HG02870 (cell line): ENCODE data around the gene ASCC1.

Source experiments
- ATAC-seq: cut with Tn5 transposase; IDR thresholded peaks from one replicate; pipeline ENCODE4 v1.9.1; 2021; ENCODE audit warnings: mild to moderate bottlenecking, moderate library complexity; ENCODE audit not compliant: unreplicated experiment

Gene ASCC1

DNA sequence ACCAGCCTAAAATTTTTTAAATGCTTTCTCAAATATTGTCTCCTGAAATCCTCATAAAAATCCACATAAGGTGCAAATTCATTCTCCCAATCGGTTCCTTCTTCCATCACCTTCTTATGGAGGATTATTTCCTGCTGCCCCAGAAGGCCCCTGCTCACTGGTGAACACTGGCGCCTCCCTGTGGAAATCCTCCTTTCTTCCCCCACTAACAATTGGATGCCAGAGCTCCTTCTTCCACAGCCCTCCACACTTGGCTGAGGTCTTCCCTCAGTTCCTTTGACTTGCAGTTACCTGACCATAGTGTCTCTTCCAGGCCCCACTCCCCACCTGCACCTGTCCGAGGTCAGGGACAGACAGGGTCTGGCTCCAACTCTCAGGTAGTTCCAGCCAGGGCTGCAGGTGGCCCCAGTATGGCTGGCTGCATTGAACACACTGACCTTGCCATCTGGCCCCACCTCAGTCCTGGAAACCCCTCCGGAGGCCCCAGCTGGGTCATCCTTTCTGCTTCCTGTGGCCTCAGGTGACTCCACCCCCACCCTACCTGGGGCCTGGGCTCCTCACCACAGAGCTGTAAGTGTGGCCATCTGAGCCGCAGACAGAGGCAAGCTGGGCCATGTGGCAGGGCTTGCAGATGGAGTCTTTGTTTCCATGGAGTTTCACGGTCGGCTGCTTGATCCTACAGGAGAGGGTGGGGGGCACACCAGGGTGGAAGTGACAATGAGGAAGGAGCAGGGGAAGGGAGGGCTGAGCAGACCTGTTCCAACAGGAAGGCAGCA, 146.1 kb downstream of the ASCC1 start:
- no peak for ATAC-seq

DNA sequence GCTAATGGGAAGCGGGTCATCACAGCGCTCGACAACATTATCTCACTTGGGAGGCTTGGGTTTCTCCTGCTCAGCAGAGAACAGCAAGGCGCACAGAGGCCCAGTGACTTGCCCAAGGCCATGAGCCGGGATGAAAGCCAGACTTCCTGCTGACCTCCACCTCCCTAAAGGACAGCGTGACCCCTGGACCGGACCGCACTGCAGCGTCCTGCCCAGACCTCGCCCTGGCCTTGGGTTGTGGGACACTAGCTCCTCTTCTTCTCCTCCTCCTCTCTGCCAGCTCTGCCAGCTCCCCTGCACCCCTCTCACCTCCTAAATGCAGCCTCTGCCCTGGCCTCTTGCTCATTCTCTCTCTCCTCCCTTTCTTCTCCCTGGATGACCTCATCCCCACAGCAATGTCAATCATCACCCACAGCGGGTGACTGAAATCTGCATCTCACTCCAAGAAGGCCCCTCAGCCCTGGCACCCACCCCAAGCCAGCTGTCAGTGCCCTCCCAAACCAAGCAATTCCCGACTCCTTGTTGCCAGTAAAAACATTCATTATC, 147.1 kb downstream of the ASCC1 start:
- ATAC-seq, result no peak

DNA sequence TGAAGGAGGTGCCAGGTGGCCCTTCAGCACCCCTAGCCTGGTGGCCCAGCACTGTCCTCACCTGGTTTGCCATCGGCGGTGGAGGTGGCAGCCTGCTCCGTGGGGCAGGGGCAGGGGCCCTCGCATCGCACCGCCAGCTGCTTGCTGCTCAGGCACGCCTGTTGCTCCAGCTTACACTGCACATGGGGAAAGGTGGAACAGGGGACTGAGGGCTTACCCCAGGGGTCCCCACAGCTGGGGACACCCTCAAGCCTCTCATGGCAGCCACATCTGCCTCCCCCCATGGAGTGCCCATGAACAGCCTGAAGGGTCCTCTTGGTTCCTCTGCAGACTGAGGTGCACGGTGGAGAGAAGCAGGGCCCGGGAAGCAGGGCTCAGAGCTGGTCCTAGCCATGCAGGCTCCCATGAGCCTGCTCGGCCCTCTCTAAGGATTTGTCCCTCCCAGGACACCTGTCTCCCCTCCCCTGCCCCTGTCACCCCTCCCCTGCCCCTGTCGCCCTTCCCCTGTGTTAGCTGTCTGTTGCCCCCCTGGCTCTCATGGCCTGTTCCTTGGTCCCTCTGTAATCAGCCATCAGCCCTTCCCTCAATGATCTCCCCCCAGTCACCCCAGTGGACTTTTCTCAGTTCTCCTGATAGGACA, 147.8 kb downstream of the ASCC1 start:
- ATAC-seq, result no peak

DNA sequence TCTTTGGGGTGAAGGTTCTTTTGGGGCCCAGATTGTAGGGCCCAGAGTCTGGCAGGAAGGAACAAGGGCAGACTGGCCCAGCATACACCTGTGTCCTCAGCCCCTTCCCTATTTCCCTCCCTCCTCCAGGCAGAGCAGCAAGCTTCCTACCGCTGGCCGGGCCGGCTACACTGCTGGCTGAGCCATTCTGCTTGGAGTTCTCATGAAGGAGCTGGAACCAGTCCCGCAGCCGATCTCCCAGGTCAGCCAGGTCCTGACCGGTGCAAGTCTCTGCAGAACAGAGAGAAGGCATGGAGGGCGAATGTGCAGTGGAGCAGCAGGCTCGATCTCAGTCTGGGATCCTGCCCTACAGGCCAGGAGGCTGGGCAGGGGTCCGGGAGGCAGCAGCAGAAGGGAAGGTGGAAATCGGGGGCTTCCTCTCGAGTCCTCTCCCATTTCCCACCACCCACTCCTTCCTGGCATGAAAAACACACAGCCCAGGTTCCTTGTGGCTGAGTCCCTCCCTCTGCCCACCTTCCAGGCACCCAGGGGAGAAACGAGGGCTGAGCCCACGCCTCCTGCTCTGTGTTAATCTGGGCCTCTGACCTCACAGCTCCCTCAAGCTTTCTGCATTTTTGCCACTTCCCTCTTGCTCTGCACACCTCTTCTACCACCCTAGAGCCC, 148.5 kb downstream of the ASCC1 start:
- no peak for ATAC-seq

DNA sequence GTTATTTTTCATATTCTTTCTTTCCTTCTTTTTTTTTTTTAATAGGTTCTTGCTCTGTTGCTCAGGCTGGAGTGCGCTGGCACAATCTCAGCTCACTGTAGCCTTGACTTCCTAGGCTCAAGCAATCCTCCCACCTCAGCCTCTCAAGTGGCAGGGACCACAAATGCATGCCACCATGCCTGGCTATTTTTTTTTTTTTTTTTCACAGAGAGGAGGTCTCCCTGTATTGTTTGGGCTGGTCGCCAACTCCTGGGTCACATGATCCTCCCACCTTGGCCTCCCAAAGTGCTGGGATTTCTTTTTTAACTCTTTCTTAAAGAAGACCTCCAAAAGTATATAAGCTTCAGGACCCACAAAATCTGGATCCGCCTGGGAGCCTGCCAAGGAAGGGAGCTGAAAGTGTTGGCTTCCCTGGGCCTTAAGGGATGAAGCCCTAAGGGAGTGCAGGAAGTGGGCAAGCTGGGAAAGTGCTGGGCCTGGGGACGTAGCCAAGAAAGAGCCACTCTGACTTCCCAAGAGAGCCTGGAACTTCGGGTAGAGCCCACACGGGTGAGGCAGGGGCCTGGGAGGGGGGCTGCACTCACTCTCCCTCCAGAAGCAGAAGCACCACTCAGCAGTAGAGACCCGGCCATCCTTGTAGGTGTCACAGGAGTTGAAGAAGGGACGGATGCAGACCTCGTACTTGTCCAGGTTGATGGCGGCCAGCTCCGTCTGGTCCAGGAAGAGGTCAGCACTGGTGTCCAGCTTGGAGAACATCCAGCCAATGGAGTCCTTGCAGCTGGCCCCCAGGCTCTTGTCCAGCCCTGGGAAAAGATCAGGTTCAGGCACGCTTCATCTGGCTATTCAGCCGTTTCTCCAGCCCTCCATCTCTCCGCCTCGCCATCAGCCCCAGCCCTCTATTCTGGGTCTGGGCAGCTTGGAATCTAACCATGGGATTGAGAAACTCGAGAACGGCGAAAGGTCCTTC, 149.5 kb downstream of the ASCC1 start:
- no peak for ATAC-seq

DNA sequence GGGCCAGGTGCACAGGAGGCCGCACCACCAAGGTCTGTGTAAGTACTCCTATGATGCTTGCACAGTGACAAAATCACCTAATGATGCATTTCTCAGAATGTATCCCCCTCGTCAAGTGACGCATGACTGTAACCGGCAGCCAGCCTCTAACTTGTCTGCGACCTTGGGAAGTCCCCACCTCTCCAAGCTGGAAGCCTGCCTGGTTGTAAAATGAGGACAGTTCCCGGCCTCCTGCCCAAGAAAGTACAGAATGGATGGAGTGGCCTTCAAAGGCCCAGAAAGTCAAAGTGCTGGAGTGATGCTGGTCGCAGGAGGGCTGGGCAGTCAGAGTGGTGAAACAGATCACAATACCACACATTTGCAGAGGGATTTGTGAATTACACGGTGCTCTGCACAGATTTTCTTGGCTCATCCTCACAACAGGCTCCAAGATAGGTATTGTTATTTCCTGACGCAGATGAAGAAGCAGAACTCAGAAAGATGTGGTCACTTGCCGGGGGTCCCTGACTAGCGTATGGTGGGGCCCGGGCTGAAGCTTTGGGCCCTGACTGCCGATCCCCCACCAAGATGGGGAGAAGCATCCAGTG, 150.5 kb downstream of the ASCC1 start:
- ATAC-seq, result no peak

DNA sequence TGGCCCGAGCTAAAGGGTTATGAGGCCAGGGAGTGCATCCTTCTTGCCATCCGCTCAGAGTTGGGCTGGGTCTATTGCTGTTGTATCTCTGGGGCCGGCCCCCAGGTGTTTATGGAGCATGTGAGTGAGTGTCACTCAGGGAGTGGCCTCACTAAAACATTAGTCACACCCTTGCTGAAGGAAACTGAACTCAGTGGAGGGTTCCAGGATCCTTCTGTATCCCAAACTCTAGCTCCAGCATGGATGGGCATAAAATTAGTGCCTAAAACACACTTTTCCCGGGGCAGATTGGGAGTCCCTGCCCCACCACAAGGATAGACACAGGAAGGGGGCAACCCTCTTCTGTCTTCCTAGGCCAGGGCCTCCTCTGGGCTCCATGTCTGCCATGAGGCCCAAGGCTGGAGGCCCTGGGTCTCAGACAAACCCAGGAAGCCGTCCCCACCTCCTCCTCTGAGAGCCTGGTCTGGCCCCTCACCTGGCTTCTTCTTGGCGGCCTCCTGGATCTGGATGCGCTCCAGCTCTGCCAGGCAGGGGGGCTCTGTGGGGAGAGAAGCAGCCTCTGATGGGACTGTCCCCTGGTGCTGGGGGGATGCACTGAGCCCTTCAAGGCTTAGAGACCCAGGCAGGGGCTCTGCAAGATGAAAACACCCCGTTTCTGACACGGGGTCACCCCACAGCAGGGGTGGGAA, 152.2 kb downstream of the ASCC1 start:
- ATAC-seq, result no peak

DNA sequence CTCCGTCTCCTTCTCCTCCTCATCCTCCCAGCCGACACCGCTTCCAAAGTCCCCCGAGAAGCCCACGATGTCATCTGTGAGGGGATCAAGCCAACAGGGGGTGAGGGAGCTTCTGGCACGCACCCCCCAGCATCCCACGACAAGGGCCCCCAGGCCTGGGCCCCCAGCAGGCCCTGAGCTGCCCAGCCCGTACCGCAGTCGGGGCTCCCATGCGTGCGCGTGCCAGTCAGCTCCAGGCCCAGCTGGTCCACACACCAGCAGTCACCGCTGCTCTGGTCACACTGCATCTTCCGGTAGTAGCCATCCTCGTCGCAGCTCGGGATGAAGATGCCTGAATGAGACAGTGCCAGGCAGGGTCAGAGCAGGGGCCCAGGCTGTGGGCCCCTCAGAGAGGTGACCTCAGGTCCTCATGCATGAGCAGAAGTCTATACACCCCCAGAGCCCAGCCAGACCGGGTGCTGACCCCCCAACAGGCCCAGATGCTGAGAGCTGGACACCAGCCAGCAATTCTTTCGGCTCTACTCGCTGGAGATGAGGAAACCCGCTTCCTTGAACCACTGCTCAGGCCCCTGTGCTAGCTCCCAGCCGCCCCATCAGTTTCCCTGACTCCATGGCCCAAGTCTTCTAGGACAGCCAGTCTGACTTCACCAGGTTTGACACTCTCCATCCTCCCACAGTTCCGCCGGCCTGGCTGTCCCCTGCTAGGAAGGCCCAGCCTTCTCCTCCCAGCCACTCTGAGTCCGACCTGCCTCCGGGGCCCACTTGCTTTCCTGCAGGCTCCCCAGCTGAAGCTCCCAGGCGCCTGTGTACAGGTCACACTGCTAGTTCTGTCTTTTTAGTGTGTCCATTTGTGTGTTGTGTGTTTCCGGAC, 153.0 kb downstream of the ASCC1 start:
- no peak for ATAC-seq

DNA sequence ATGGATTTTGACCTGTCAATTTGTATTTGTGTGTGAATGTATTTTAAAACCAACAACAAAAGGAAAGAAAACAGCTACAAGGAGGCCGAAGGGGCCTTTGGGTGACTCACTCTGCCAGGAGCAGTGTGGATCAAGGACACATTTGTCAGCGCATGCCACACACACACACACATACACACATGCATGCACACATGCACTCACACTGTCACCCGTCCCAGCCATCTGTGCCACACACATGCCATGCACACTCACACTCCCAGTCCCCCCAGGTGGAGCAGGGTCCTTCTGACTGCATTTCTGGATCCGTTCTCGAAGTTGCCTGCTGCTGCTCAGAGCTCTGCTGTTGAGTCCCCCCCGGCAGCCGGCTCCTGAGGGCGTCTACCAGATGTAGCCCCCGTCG, 153.7 kb downstream of the ASCC1 start:
- no peak for ATAC-seq

DNA sequence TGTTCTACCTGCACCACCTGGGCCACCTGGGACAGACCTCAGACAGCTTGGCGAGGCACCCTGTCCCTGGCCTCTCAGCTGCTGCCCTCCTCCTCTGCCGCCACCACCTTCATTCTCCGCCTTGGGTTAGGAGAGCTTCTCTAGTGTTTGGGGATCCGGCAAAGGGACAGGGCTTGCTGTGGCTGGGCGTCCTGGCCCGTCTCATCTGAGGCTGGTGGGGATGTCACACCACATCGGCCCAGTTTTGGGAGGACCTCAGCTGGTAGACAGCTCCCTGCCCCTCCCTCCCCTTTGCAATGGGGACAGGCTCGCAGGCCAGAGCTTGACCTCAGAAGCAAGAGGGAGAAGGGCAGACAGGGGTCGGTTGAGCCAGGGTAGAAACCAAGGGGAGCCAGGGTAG, 154.1 kb downstream of the ASCC1 start:
- ATAC-seq, result no peak

DNA sequence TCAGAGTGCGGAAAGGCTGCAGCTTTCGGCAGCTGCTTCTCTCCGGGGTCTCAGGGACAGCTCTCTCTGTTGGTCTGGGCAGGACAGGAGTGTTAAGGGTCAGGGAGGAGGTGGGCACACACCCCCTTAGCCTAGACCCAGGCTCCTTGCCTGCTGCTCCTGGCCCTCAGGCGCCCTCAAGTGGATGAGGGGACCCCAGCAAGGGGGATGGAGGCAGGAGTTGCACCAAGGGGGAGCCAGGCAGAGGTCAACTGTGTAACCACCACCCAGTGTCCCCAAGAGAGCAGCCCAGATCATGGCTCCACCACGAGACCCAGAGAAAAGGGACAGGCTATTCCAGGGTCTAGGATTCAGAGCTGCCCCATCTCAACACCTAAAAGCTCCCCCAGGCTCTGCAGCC, 154.6 kb downstream of the ASCC1 start:
- no peak for ATAC-seq

DNA sequence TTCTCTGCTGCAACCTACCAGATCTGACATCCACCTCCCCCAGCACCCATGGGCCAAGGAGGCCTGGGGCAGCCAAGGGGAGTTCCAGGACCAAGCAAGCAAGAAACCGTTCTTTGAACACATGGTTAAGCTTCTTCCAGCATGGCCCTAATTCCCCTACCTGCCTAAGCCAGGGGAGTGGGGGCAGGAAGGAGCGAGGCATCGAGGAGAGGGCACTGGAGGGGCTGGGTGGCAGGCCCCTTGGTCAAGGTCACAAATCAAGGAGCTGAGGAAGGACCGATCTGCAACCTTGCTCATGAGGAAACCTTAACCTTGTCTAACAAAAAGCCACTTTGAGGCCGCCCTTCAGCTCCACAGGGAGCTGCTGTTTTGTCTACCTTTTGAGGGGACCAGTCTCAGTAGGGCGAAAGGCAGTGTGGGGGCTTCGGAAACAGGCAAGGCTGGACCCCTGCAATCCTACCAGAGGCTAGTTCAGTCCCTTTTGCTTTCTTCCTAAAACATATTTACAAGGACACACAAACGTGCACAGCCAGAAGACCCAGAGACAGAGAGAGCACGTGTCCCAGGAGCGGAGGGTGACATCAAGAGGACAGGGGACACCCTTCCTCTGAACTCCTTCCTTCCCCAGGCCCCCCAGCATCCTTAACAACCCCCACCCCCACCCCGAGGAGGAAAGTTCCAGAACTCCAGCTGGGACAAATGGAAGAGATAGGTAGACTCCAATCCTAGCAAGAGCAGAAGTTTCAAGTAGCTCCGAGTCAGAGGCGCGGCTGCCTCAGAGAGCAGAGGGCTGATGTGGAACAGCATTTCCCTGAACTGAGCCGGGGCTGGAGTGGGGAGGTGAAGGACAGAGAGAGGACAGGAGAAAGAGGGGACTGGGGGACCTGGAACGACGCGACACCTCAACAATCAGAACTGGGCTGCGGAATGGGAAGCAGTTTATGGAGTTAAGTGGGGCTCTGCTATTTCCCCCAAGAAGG, 155.9 kb downstream of the ASCC1 start:
- no peak for ATAC-seq

DNA sequence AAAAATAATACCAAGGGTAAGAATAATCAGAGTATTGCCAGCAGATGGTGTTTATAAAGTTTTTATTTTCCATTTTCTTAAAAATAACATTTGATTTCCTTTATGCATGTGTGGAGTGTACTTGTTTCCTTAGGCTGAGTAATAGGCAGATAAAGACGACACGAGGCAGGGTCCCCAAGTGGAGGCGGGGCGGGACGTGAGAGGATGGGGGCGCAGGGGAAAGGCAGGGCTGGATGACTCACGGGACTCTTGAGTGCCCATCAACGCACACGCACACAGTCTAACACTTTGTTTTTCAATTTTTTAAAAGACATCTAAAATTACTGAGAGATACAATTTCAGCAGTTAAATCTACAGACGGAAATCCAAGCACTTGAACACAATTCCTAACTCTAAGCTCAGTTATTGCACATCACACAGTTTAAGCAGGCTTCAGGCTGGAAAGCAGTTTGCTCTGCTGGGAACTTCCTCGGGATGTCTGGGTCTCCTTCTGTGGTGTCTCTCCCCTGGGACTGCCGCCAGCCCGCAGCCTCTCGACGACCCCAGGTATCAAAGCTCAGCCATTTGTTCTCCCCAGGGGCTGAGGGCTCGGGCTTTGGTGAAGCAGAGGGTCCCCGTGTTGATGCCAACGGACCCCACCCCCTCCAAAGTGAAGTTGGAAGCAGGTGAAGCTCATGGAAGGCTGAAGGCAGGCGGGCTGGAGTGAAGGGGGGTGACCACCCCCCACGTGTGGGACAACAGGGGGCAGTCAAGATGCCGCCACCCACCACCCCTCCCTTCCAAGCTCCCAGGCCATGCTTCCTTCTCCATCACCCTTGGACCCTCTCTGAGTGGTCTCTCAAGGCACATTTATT, 156.9 kb downstream of the ASCC1 start:
- ATAC-seq, result no peak

DNA sequence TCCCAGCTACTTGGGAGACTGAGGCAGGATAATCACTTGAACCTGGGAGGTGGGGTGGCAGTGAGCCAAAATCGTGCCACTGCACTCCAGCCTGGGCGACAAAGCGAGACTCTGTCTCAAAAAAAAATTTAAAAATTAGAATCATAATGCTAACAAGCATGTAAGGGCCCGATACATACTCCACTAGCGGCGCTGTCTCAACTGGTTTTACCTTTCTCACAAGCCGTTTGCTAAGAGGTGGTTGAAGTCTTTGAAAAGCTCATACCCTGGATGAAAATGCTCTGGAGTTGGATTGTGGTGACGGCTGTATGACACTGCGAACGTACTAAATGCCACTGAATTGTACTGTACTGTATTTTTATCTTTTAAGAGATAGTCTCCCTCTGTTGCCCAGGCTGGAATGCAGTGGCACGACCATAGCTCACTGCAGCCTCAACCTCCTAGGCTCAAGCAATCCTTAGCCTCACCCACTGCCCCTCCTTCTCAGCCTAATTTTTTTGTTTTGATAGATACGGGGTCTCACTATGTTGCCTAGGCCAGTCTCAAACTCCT, 157.7 kb downstream of the ASCC1 start:
- no peak for ATAC-seq

DNA sequence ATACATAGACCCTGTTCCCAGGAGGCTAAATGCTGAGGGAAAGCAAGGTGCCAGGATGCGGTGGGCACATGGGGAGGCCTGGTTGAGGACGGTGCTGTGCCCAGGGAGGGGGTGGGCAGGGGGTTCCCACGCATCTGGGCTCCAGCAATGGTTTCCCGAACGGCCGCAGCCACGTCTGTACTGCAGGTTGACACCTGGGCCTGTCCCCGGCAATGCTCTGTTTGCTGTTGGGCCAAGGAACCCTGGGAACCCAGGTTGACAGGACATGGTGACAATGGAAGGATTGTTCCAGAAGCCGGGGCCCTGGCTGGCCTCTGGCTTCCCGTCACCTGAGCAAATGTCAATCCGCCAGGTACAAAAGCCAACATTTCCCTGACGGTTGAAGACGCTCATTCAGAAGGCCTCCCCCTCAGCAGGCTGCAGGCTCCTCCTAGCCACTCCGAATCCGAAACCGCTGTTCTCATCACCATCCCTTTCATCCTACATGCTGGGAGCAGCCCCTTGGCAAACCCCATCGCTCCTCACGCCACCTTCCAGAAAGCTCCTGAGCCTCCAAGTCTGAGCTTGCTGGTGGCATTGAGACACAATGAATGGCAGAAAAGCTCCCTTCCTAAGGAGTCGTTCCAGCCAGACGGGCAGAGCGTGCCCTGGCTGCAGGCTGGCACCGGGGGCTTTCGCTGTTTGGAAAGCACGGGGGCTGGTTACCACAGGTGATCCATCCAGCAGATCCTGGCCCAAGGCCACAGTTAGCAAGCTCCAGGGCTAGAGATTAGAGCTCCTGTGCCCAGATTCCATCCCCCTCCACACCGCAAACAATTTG, 158.9 kb downstream of the ASCC1 start:
- no peak for ATAC-seq

DNA sequence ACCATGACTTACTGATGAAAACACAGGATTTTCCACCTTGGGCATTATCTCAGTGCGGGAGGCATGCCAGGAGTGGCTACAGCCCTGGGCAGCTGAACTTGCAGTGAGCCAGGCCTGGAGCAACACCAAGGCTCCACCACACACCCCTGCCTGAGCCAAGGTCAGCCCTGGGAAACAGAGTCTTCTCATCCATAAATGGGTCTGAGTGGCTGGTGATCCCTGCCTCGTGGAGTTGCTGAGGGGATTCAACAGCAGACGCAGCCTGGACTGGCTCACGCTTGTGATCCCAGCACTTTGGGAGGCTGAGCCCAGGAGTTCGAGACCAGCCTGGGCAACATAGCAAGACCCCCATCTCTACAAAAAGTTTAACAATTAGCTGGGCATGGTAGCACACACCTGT, 160.0 kb downstream of the ASCC1 start:
- no peak for ATAC-seq
